ENCODE measurements around the gene ATG9A. TPM values are rescaled to one million over a fixed set of nuclear protein-coding genes. Genes with fewer than 3 reads are reported as not detected.

ATG9A gene
- total RNA-seq, 3 donors from 2014 or later, result 35.6 to 44.5 (median 37.0) TPM

DNA sequence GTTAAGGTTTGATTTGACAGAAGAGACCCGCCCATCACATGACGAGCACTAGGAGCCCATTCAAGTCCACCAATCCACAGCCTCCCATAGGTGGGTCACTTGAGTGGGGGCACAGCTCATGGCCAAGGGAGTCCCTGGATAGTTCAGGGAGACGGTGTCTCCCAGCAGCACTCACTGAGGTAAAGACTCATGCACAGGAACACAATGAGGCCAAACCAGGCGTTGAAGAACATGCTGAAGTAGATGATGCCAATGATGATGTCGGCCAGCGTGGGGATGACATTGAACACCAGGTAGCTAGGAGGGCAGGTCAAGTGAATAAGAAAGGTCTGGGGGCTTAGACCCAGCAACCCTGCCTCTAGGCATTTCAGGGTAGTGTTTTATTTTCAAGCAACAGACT, 14.7 kb downstream of the ATG9A start:
- no peak for TF ChIP-seq POLR2AphosphoS5 (IDR thresholded peaks at IDR 0.05)
- TF ChIP-seq, protein P1, sequence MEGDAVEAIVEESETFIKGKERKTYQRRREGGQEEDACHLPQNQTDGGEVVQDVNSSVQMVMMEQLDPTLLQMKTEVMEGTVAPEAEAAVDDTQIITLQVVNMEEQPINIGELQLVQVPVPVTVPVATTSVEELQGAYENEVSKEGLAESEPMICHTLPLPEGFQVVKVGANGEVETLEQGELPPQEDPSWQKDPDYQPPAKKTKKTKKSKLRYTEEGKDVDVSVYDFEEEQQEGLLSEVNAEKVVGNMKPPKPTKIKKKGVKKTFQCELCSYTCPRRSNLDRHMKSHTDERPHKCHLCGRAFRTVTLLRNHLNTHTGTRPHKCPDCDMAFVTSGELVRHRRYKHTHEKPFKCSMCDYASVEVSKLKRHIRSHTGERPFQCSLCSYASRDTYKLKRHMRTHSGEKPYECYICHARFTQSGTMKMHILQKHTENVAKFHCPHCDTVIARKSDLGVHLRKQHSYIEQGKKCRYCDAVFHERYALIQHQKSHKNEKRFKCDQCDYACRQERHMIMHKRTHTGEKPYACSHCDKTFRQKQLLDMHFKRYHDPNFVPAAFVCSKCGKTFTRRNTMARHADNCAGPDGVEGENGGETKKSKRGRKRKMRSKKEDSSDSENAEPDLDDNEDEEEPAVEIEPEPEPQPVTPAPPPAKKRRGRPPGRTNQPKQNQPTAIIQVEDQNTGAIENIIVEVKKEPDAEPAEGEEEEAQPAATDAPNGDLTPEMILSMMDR (IDR thresholded peaks at IDR 0.05), result no peak
- TF ChIP-seq POLR2A (IDR thresholded peaks at IDR 0.05), result no peak
- H3K4me1 ChIP-seq, result peaks cover 9 to 17% of the 10 kb centered on the region in 2 donors
- no peaks in the 10 kb centered on the region for H3K9me3 ChIP-seq
- no peak overlapping the region for H3K4me3 ChIP-seq
- no peaks in the 10 kb centered on the region for H3K36me3 ChIP-seq
- no peak for DNase-seq (ENCODE audit: low spot score in 2 of 2)
- no peaks in the 10 kb centered on the region for H3K27me3 ChIP-seq
- no peak overlapping the region for H3K27ac ChIP-seq
- intact Hi-C loops (cut with DNase I; ENCODE audit: low total_unique reads), result no loop called here

DNA sequence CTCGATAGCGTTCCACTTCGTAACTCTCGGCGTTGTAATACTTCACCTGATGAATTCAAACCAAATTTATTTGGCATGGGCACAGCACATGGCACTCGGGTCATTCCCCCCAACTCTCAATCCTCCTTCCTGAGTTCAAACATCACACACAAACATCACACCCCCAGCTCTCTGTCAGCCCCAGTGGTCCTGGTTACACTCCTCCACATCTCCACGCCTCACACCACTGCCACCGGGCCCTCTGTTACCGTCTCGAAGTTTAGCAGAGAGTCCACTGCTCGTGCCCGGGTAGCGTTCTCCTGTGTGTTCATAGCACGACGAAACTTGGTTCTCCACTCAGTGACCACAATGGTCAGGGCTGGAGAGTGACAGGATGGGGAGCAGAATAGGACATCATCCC, 15.3 kb downstream of the ATG9A start:
- H3K4me1 ChIP-seq, result peaks cover 4 to 12% of the 10 kb centered on the region in 2 donors
- intact Hi-C loops (cut with DNase I; ENCODE audit: low total_unique reads), result no loop called here
- TF ChIP-seq, protein P1 (IDR thresholded peaks at IDR 0.05), result no peak
- no peak for TF ChIP-seq POLR2AphosphoS5 (IDR thresholded peaks at IDR 0.05)
- TF ChIP-seq POLR2A (IDR thresholded peaks at IDR 0.05), result no peak
- H3K27me3 ChIP-seq, result no peaks in the 10 kb centered on the region
- no peak overlapping the region for H3K4me3 ChIP-seq
- H3K27ac ChIP-seq, result no peak overlapping the region
- H3K36me3 ChIP-seq, result no peaks in the 10 kb centered on the region
- DNase-seq (ENCODE audit: low spot score in 2 of 2), result no peak
- H3K9me3 ChIP-seq, result no peaks in the 10 kb centered on the region

DNA sequence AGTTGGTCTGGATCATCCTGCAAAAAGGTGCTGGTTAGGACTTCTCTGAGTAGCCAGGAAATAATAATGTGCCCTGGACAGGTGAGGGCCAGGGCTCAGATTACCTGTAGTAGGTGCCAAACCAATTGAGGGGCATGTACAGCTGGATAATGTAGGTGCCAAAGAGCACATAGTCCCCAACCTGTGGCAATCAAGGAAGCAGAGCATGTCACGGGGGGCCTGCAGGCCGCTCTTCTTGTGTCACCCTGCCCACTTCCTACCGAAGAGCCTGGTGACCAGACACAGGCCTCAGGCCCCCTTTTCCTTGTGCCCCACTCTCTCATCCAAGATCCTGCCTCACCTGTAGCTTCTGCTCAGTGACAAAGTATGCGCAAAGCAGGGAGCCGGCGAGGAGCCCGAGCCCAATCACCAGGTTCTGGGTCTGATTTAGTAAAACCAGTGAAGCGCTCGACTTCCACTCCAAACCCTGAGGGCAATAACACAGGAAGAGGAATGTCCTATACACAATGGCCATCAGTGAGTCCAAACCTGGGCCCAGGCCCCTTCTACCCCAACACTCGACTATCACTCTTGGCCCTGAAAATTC, 15.9 kb downstream of the ATG9A start:
- H3K9me3 ChIP-seq, result no peaks in the 10 kb centered on the region
- DNase-seq (ENCODE audit: low spot score in 2 of 2), result no peak
- intact Hi-C loops (cut with DNase I; ENCODE audit: low total_unique reads), result no loop called here
- H3K27ac ChIP-seq, result peak overlapping the region in 1 of 2 donors; percentile 12
- peaks cover 4 to 7% of the 10 kb centered on the region in 2 donors for H3K4me1 ChIP-seq
- no peaks in the 10 kb centered on the region for H3K27me3 ChIP-seq
- no peak for TF ChIP-seq POLR2AphosphoS5 (IDR thresholded peaks at IDR 0.05)
- TF ChIP-seq, protein P1 (IDR thresholded peaks at IDR 0.05), result no peak
- no peak for TF ChIP-seq POLR2A (IDR thresholded peaks at IDR 0.05)
- H3K4me3 ChIP-seq, result no peak overlapping the region
- H3K36me3 ChIP-seq, result no peaks in the 10 kb centered on the region

DNA sequence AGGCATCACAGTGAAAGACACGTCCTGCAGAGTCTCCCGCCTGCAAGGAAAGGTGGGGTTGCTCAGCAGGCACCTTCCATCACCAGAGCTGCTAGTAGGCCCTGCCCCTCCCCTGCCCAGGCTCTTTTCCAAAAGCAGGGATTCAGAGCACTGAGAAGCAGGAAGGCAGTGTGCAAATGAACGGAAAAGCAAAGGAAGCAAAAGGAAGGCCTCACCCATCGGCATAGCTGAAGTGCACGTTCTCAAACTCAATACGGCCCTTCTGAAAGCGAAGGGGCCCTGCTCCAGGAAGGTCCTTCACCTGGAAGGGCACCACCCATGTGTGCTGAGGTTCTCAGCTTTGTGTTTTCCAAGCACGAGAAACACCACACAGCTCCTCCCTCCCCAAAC, 16.4 kb downstream of the ATG9A start:
- no peaks in the 10 kb centered on the region for H3K27me3 ChIP-seq
- H3K4me1 ChIP-seq, result peaks cover 2 to 10% of the 10 kb centered on the region in 2 donors
- H3K36me3 ChIP-seq, result no peaks in the 10 kb centered on the region
- H3K27ac ChIP-seq, result no peak overlapping the region
- DNase-seq (ENCODE audit: low spot score in 2 of 2), result no peak
- TF ChIP-seq, protein P1 (IDR thresholded peaks at IDR 0.05), result no peak
- TF ChIP-seq POLR2AphosphoS5 (IDR thresholded peaks at IDR 0.05) (no peak), POLR2A (IDR thresholded peaks at IDR 0.05) (no peak)
- H3K9me3 ChIP-seq, result no peaks in the 10 kb centered on the region
- intact Hi-C loops (cut with DNase I; ENCODE audit: low total_unique reads), result no loop called here
- H3K4me3 ChIP-seq, result no peak overlapping the region

DNA sequence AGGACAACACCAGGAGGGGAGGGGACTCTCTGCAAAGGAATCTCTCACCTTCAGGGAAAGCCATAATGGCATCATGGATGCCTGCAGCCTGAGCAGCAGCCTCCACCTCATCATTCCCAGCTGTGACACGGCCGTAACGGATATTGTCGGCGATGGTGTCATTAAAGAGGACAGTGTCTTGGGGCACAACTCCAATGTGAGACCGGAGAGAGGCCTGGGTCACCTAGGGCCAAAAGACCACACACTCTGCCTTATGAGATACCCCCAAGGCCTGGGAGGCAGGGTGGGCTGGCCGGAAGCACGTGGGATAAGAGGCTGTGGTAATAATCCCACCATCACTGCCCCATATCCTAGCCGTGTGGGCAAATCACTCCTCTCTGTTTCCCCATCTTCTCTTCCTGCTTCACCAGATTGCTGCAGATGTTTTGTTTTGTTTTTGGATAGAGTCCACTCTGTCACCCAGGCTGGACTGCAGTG, 18.5 kb downstream of the ATG9A start:
- DNase-seq (ENCODE audit: low spot score in 2 of 2), result no peak
- Histone ChIP-seq H3K36me3 (no peaks in the 10 kb centered on the region), H3K27ac (no peak overlapping the region)

More for the DNA sequence above, 18.5 kb downstream of the ATG9A start:
- no peaks in the 10 kb centered on the region for H3K27me3 ChIP-seq
- intact Hi-C loops (cut with DNase I; ENCODE audit: low total_unique reads), result no loop called here
- no peaks in the 10 kb centered on the region for H3K9me3 ChIP-seq
- H3K4me1 ChIP-seq, result peaks cover 5 to 13% of the 10 kb centered on the region in 2 donors
- no peak for TF ChIP-seq POLR2AphosphoS5 (IDR thresholded peaks at IDR 0.05)
- no peak for TF ChIP-seq POLR2A (IDR thresholded peaks at IDR 0.05)
- TF ChIP-seq, protein P1 (IDR thresholded peaks at IDR 0.05), result no peak
- H3K4me3 ChIP-seq, result no peak overlapping the region
